Left lobe of liver (tissue), 2 donors: ENCODE measurements around the gene GJA4. TPM values are rescaled to one million over a fixed set of nuclear protein-coding genes. Genes with fewer than 3 reads are reported as not detected.
A peak's percentile ranks its signal among the peaks of the same experiment; 100 is the strongest.
"Not testable (repeated sequence)": the region's sequence is repeated elsewhere in the genome, so short reads cannot be mapped to it uniquely, and the experiment has no call there.

Source experiments
- ATAC-seq: fragments of 200-7000 bp; cut with Tn5 transposase; one replicate; pipeline ENCODE4 v1.9.1; 2020; ENCODE audit warnings: mild to moderate bottlenecking, moderate library complexity
- DNase-seq: peaks from one replicate; pipeline ENCODE4 v3.0.0-alpha.2; 2020; ENCODE audit warnings: low spot score
- total RNA-seq: library from RNA; stranded (reverse); gene quantifications from one replicate; pipeline ENCODE4 v1.2.1, GENCODE V29; 2021
- donor health status: DM: no; HTN: no; CAD: no; lungs with moderate emphysema.
- donor health status: DM: no; HTN: yes; CAD: no.

GJA4 gene
- total RNA-seq, 1 donor from 2014 or later, result 12.5 TPM

- DNase-seq, result no peak
- peak; percentile 3 for ATAC-seq
Observed at GRCh38 chr1:34787461-34788420, 5.1 kb upstream of the GJA4 start.

GRCh38 chr1:34790985-34791384, 1.8 kb upstream of the GJA4 start:
- DNase-seq (no peak), ATAC-seq (no peak)

GRCh38 chr1:34792424-34792823, 375 bp upstream of the GJA4 start:
- DNase-seq (no peak), ATAC-seq (no peak)

GRCh38 chr1:34794001-34794789, 1.4 kb downstream of the GJA4 start:
- ATAC-seq, result peak; percentile 12
- no peak for DNase-seq

GRCh38 chr1:34794790-34795180, 2.0 kb downstream of the GJA4 start:
- ATAC-seq (no peak), DNase-seq (no peak)

- no peak for DNase-seq
- no peak for ATAC-seq
Observed at GRCh38 chr1:34795916-34796315, 3.1 kb downstream of the GJA4 start.

GRCh38 chr1:34796990-34797389, 4.2 kb downstream of the GJA4 start:
- DNase-seq (no peak), ATAC-seq (no peak)

GRCh38 chr1:34800214-34800613, 7.4 kb downstream of the GJA4 start:
- no peak for ATAC-seq

GRCh38 chr1:34803770-34804169, 11.0 kb downstream of the GJA4 start:
- ATAC-seq (no peak), DNase-seq (no peak)

More at GRCh38 chr1:34800214-34800613, 7.4 kb downstream of the GJA4 start:
- no peak for DNase-seq

- DNase-seq (no peak), ATAC-seq (no peak)
Observed at GRCh38 chr1:34806396-34806795, 13.6 kb downstream of the GJA4 start.

- no peak for DNase-seq
- no peak for ATAC-seq
Observed at GRCh38 chr1:34808051-34808810, 15.4 kb downstream of the GJA4 start.

- DNase-seq, ATAC-seq: not testable (repeated sequence)
Observed at GRCh38 chr1:34810781-34811180, 18.0 kb downstream of the GJA4 start.

- DNase-seq (no peak), ATAC-seq (no peak)
Observed at GRCh38 chr1:34816332-34816731, 23.5 kb downstream of the GJA4 start.

- no peak for DNase-seq
- no peak for ATAC-seq
Observed at GRCh38 chr1:34816778-34817177, 24.0 kb downstream of the GJA4 start.

GRCh38 chr1:34818862-34819261, 26.1 kb downstream of the GJA4 start:
- DNase-seq, ATAC-seq: not testable (repeated sequence)

- ATAC-seq (no peak), DNase-seq (no peak)
Observed at GRCh38 chr1:34822202-34822601, 29.4 kb downstream of the GJA4 start.

GRCh38 chr1:34824817-34825454, 32.1 kb downstream of the GJA4 start:
- ATAC-seq (peak; percentile 3), DNase-seq (no peak)

- peak; percentile 97 for ATAC-seq
Observed at GRCh38 chr1:34825455-34826091, 32.8 kb downstream of the GJA4 start.

GRCh38 chr1:34827341-34827941, 34.6 kb downstream of the GJA4 start:
- DNase-seq (peak; percentile 15), ATAC-seq (no peak)

More at GRCh38 chr1:34825455-34826091, 32.8 kb downstream of the GJA4 start:
- DNase-seq, result peak; percentile 82
